ENCODE measurements around the gene DAGLA. TPM values are rescaled to one million over a fixed set of nuclear protein-coding genes. Genes with fewer than 3 reads are reported as not detected.

Gene DAGLA
- total RNA-seq, 1 experiment from 2014 or later, result 8.6 TPM

- ChIA-PET POLR2A (ENCODE audit: unreplicated experiment) (no interaction called here), CTCF (interaction anchor here (0.5 to 1.1 kb wide), 6 partner anchors 16 to 361 kb away, joined by 3 to 6 read pairs (median 4); no protein-coding TSS in a partner anchor)
- H2AFZ ChIP-seq (ENCODE audit: low read length), result peak overlapping the region; percentile 54
- H3K4me2 ChIP-seq (ENCODE audit: low read length), result 0 out of 2 replicates have a peak overlapping the region, but pooled peaks have one; percentile 27
- peak; percentile 96 for TF ChIP-seq CTCF (conservative IDR thresholded peaks at IDR 0.05; ENCODE audit: low read depth, low read length)
- TF ChIP-seq EZH2 (IDR thresholded peaks at IDR 0.05; ENCODE audit: low read length, unreplicated experiment), result no peak
- H3K9me3 ChIP-seq (ENCODE audit: low read length), result no peaks in the 10 kb centered on the region
- H4K20me1 ChIP-seq (ENCODE audit: low read length), result no peaks in the 10 kb centered on the region
- H3K27me3 ChIP-seq (ENCODE audit: low read length), result no peaks in the 10 kb centered on the region
- no peaks in the 10 kb centered on the region for H3K79me2 ChIP-seq (ENCODE audit: low read length)
- no peak overlapping the region for H3K4me3 ChIP-seq (ENCODE audit: low read length)
- ATAC-seq (peak; percentile 89), DNase-seq (peak; percentile 78)
- H3F3A ChIP-seq (ENCODE audit: low read length, unreplicated experiment), result no peaks in the 10 kb centered on the region
- intact Hi-C loops (cut with micrococcal nuclease), result loop anchor here (1.0 to 5.0 kb wide), 2 partner anchors 29 to 360 kb away; no protein-coding TSS in a partner anchor
- no TSS peak for BruUV-seq (replicated peaks)
- H3K27ac ChIP-seq (ENCODE audit: low read length), result no peak overlapping the region
- no peaks in the 10 kb centered on the region for H3K9me2 ChIP-seq (replicated peaks; ENCODE audit: low read length)
- H3K36me3 ChIP-seq (ENCODE audit: low read depth, low read length), result peaks cover 4% of the 10 kb centered on the region; the same call in 1 of the 2 replicates
- peaks cover 11% of the 10 kb centered on the region; the same call in 1 of the 2 replicates for H3K4me1 ChIP-seq (ENCODE audit: insufficient read depth, low read length)
- H3K9ac ChIP-seq (ENCODE audit: low read length), result no peak overlapping the region
Measured at GRCh38 chr11:61747192-61747966, 67.2 kb downstream of the DAGLA start.

- H3K4me2 ChIP-seq (ENCODE audit: low read length), result 0 out of 2 replicates have a peak overlapping the region, but pooled peaks have one; percentile 27
Measured at GRCh38 chr11:61747967-61748285, 67.7 kb downstream of the DAGLA start.

More at GRCh38 chr11:61747967-61748285, 67.7 kb downstream of the DAGLA start:
- ChIA-PET CTCF (interaction anchor here (0.9 to 1.1 kb wide), 2 partner anchors 102 to 360 kb away, joined by 4 to 6 read pairs; no protein-coding TSS in a partner anchor), POLR2A (ENCODE audit: unreplicated experiment) (no interaction called here)
- no peaks in the 10 kb centered on the region for H3K9me3 ChIP-seq (ENCODE audit: low read length)
- H3K79me2 ChIP-seq (ENCODE audit: low read length), result no peaks in the 10 kb centered on the region
- H3K27me3 ChIP-seq (ENCODE audit: low read length), result no peaks in the 10 kb centered on the region
- TF ChIP-seq EZH2phosphoT487 (IDR thresholded peaks at IDR 0.05; ENCODE audit: borderline replicate concordance, low read length), result no peak
- peak; percentile 32; the same call in 1 of the 2 replicates for TF ChIP-seq CTCF (conservative IDR thresholded peaks at IDR 0.05; ENCODE audit: low read depth, low read length)
- peaks cover 4% of the 10 kb centered on the region; the same call in 1 of the 2 replicates for H3K36me3 ChIP-seq (ENCODE audit: low read depth, low read length)
- BruUV-seq (replicated peaks), result no TSS peak
- no peak overlapping the region for H3K27ac ChIP-seq (ENCODE audit: low read length)
- intact Hi-C loops (cut with micrococcal nuclease), result loop anchor here (1.0 to 5.0 kb wide), 2 partner anchors 28 to 359 kb away; no protein-coding TSS in a partner anchor
- no peak; the same call in 1 of the 2 replicates for ATAC-seq
- H2AFZ ChIP-seq (ENCODE audit: low read length), result peak overlapping the region; percentile 54
- peaks cover 10% of the 10 kb centered on the region; the same call in 1 of the 2 replicates for H3K4me1 ChIP-seq (ENCODE audit: insufficient read depth, low read length)
- H3K4me3 ChIP-seq (ENCODE audit: low read length), result no peak overlapping the region
- no peaks in the 10 kb centered on the region for H4K20me1 ChIP-seq (ENCODE audit: low read length)
- H3K9ac ChIP-seq (ENCODE audit: low read length), result no peak overlapping the region
- H3F3A ChIP-seq (ENCODE audit: low read length, unreplicated experiment), result no peaks in the 10 kb centered on the region
- no peak for DNase-seq
- no peaks in the 10 kb centered on the region for H3K9me2 ChIP-seq (replicated peaks; ENCODE audit: low read length)

All from PC-3 (cell line).